ENCODE results near the gene FDXACB1.
"Not testable (repeated sequence)": the region's sequence is repeated elsewhere in the genome, so short reads cannot be mapped to it uniquely, and the experiment has no call there.

FDXACB1 gene

DNA sequence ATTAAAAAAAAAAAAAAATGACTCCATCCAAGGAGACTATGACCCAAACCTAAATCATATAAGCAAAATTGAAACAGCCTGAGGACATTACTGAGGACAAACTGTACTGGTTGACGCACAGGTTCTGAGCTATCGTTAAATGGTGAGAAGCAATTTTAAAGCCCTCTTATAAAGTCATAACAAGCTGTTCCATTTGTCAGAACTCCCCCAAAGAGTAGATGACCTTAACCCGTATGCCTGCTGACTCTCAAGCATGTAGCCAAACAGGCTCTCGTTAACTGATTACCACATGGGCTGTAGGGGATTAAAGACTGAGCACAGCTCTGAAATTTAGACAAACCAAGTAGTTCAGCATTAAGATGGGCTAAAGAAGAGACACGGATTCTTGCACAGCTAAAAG is 30.4 kb upstream of the FDXACB1 start:
- DNase-seq: no peak

DNA sequence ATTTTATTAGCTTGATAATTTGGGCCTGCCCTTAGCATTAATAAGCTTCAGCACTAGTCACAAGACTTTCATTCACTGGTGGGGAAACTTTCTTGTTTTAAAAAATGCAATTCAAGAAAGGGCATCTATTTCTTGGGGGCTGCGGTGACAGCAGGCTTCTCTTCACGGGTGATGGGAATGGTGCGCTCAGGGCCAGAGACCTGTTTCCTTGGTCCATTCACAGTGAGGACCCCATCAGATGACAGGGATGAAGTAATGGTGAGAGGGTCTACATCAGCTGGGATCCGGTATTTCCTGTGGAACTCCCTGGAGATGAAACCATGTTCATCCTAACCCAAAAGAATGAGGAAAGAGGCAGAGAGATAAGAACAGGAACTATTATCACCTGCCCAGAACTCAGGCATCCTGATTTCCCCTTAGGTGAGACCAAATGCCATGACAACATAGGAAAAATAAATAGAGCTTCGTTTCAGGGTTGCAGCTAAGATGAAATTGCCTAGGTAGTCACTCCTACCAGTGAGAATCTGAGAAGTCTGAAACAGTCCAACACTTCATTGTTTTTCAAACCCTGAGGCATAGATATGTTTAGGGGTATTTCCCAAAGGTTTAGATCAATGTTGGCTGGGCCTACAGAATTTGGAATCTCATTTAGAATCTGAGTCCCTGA is 29.8 kb upstream of the FDXACB1 start:
- no peak for DNase-seq

DNA sequence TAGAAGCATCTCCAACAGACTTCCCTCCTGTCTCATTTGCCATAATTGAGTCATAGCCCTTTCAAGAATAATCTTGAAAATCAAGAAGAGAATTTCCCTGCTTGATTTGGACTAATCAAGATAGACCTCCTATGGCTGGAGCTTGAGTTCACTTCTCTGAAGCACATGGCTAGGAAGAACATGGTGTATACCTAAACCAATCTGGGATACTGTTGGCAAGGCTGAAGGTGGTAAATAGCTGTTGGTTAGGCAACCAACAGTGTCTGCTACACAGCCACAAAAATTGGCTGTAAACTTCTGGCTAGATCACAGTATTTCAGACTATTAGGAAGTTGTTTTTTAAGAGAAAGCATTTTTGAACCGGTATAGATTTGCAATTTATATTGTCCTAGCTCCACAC is 27.7 kb upstream of the FDXACB1 start:
- no peak for DNase-seq

- no peak for DNase-seq
Observed at GRCh38 chr11:111905411-111905810, 26.4 kb upstream of the FDXACB1 start.

DNA sequence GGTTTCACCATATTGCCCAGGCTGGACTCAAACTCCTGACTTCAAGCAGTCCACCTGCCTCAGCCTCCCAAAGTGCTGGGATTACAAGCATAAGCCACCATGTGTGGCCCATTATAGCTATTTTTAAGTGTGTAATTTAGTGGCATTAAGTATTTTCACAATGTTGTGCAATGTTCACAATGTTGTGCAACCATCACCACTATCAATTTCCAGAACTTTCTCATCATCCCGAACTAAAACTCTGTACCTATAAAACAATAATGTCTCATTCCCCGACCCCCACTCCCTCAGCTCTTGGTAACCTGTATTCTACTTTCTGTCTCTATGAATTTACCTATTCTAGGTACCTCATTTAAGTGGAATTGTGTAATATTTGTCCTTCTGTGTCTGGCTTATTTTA is 7.9 kb upstream of the FDXACB1 start:
- no peak for DNase-seq

- DNase-seq: no peak
Observed at GRCh38 chr11:111886032-111886431, 7.1 kb upstream of the FDXACB1 start.

DNA sequence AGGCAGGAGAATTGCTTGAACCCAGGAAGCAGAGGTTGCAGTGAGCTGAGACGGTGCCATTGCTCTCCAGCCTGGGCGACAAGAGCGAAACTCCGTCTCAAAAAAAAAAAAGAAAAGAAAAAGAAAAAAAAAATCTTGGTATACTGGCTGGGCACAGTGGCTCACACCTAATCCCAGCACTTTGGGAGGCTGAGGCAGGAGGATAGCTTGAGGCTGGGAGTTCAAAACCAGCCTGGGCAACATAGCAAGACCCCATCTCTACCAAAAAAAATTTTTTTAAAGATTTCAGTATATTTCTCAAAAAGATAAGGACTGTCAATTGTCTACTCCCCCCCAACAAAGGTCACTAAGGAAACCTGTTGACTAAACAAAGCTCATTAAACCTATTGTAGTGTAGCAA is 6.1 kb upstream of the FDXACB1 start:
- DNase-seq: not testable (repeated sequence)

GRCh38 chr11:111882202-111882601 is 3.2 kb upstream of the FDXACB1 start:
- DNase-seq: no peak

- DNase-seq: no peak
Observed at GRCh38 chr11:111879637-111879960, 634 bp upstream of the FDXACB1 start.

GRCh38 chr11:111878385-111878848 is 548 bp downstream of the FDXACB1 start:
- DNase-seq: no peak

- no peak for DNase-seq
Observed at GRCh38 chr11:111871693-111872161, 7.2 kb downstream of the FDXACB1 start.

DNA sequence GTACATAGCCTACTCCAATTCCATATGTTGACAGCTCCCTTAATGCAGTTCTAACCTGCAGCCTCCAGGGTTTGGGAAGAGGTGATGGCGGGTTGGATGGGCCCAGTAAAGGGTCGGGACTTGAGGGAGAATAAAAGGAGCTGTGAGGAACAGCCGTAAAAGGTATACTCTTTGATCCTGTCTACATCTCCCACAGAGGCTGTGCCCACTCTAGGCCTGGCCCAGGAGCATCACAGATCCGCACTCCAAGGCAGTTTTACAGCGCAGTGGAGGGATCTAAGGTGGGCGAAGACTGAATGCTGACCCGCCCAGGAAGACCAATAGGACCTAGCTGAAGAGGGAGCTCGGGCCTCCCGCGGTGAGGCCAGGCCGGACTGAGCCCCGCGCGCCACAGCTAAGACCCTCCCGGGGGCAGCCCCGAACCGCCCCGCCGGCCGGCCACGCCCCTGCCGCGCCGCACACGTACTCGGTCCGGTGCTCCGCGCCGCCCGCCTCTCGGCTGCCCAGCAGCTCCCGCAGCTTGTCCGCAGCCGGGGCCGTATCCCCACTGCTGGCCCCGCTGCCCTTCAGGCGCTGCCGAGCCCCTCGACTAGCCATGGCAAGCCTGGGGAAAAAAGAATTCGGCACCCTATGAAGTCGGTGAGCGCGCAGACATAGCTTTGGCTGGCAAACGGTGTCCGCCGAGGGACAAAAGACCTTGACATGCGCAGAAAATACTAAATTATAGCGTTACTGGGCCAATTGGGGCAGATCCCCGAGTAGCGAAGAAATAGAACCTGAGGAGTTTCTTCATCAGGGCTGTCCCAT is 7.9 kb downstream of the FDXACB1 start, which contains the start of gene ALG9:
Gene ALG9 (minus strand): TSS at position 696 of the 807 bp plus-strand sequence. CDS start 99 bp downstream, at position 597.
- DNase-seq: peak; percentile 93

DNA sequence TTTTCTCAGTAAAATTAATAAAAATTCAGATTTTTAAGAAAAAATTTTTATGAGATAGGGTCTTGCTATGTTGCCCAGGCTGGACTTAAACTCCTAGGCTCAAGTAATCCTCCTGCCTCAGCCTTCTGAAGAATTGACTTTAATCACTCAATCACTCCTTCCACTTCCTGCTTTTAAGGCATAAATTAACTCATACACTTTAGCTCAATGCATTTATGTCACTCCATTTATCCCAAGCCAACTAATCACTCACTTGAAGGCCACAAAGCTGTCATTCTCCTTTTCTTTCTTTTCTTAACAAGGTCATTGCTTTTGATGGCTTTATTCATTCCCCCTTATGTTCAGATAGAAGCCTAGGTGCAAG is 8.5 kb downstream of the FDXACB1 start:
- DNase-seq: no peak

DNA sequence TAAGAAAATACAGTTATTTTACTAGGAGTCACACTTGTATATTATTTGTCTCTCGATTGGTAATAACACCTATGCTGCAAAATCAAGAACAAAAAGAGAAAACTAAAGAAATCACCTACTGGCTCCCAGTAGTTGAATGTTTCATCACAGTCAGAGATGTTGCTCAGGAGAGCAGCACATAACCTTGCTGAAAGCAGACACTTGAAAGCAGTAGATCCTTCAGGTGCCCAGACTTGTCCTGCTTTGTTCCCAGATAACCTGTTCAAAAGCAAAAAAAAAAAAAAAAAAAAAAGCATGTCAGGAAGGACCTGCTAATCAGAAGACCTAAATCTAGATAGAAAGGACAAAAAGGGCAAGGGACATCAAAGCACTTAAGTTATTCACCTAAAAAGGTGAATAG is 8.9 kb downstream of the FDXACB1 start:
- DNase-seq: no peak

- DNase-seq: no peak
Observed at GRCh38 chr11:111860257-111860656, 18.7 kb downstream of the FDXACB1 start.

DNA sequence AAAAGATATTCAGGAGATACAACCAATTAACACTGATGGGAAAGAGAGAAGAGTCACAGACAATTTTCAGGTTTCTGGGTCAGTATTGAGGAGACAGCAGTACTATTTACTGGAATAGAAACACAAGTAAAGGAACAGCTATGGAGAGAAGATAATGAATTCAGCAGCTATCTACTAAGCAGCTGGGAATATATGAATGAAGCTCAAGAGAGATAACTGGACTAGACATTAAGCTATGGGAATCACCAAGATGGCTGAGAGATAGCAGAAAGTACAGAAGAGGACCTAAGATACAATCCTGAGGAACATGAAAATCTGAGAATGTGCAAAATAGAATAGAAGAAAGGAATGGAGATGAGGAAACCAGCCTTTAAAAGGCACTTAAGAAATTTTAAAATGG is 23.5 kb downstream of the FDXACB1 start:
- DNase-seq: no peak

GRCh38 chr11:111852103-111852502 is 26.9 kb downstream of the FDXACB1 start:
- DNase-seq: no peak

- no peak for DNase-seq
Observed at GRCh38 chr11:111851636-111852035, 27.3 kb downstream of the FDXACB1 start.

DNA sequence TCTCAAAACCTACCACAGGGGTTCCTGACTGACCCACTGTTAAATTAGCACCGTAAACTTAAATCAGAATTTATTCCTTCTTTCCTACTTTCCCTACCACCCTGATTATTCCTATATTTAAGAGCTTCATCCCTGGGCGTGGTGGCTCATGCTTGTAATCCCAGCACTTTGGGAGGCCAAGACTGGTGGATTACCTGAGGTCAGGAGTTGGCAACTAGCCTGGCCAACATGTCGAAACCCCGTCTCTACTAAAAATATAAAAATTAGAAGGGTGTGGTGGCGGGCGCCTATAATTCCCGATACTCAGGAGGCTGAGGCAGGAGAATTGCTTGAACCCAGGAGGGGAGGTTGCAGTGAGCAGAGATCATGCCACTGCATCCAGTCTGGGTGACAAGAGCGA is 27.9 kb downstream of the FDXACB1 start:
- DNase-seq: no peak

- no peak for DNase-seq
Observed at GRCh38 chr11:111849631-111850030, 29.3 kb downstream of the FDXACB1 start.

- DNase-seq: no peak
Observed at GRCh38 chr11:111846636-111847035, 32.3 kb downstream of the FDXACB1 start.

GRCh38 chr11:111846063-111846462 is 32.9 kb downstream of the FDXACB1 start:
- DNase-seq: no peak

GRCh38 chr11:111845276-111846028 is 33.5 kb downstream of the FDXACB1 start:
- DNase-seq: no peak

DNA sequence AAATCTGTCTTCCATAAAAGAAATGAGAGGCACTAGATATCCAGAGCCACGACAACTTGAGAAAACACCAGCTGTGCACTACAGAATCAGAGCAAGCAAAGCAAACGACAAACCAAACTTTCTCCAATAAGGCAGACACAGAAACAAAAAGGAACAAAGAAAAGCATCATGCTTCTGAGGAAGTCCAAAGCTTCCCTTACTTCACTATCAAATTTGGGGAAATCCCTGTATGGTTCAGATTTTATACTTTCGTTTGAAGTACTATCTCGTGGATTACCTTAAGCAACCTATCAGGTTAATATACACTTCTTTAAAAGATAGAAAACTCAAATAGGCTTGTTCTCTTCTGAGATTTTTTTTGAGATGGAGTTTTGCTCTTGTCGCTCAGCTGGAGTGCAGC is 35.3 kb downstream of the FDXACB1 start:
- no peak for DNase-seq

All from activated gamma-delta T cell treated with Interleukin-2 at 50 U/mL for 16 hours (primary cell).